ENCODE results near the gene UBE2O. TPM values are rescaled to one million over a fixed set of nuclear protein-coding genes. Genes with fewer than 3 reads are reported as not detected.

UBE2O gene
- total RNA-seq, 6 donors from 2014 or later = 20.5 to 55.5 (median 27.7) TPM

DNA sequence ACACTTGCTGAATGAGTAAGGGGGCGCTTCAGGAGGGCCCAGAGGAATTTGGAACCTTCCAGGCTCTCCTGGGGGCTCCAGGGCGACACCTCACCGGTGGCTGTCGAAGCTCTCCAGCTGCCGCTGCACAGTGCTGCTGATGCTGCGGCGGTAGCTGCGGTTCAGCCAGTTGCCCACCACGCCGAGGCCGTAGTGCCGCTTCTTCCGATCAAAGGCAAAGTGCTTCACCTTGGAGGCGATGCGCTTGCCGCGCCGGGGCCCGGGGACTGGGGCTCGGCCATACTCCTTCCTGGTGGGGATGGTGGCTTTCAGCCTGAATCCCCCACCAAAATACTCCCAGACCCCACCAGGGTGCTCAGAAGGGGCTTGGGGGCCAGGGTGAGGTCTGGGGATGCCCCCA, 23.8 kb upstream of the UBE2O start:
- WGBS, 2 donors = 92 to 98% methylated on average over 9 to 20 of the region's 20 CpGs
- H3K9me3 ChIP-seq = no peaks in the 10 kb centered on the region
- no peak overlapping the region for H3K27ac ChIP-seq
- H3K27me3 ChIP-seq = no peaks in the 10 kb centered on the region
- H3K4me3 ChIP-seq = no peak overlapping the region
- H3K4me1 ChIP-seq = no peaks in the 10 kb centered on the region
- peaks cover 5 to 73% (median 58%) of the 10 kb centered on the region in 4 donors for H3K36me3 ChIP-seq
- DNase-seq = peak in 1 of 2 donors; percentile 79
- ATAC-seq (ENCODE audit: low FRiP score in 2 of 2) = no peak
- no peak for TF ChIP-seq POLR2A (IDR thresholded peaks at IDR 0.05)

DNA sequence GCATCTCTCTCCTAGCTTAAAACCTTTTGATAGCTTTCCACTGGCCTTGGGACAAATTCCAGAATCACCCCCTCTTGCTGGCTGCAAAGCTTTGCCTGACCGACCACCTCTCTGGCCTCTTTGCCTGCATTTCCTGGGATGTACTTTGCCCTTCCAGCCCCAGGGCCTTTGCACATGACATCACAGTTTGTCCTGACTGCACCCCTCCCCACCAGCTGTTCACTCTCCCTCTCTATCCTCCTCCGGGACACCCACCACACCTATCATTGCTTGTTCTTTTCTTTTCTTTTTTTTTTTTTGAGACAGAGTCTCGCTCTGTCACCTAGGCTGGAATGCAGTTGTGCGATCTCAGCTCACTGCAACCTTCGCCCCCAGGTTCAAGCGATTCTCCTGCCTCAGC, 22.4 kb upstream of the UBE2O start:
- WGBS, 2 donors = 97 to 100% methylated on average over 6 of the region's 6 CpGs
- H3K27me3 ChIP-seq = no peaks in the 10 kb centered on the region
- no peaks in the 10 kb centered on the region for H3K9me3 ChIP-seq
- H3K4me3 ChIP-seq = no peak overlapping the region
- no peak overlapping the region for H3K27ac ChIP-seq
- no peaks in the 10 kb centered on the region for H3K4me1 ChIP-seq
- TF ChIP-seq POLR2A (IDR thresholded peaks at IDR 0.05) = no peak
- no peak for DNase-seq
- no peak for ATAC-seq (ENCODE audit: low FRiP score in 2 of 2)
- peaks cover 9 to 83% (median 56%) of the 10 kb centered on the region in 4 donors for H3K36me3 ChIP-seq

- no peak overlapping the region for H3K4me3 ChIP-seq
- no peak for ATAC-seq (ENCODE audit: low FRiP score in 2 of 2)
- TF ChIP-seq, protein P1, sequence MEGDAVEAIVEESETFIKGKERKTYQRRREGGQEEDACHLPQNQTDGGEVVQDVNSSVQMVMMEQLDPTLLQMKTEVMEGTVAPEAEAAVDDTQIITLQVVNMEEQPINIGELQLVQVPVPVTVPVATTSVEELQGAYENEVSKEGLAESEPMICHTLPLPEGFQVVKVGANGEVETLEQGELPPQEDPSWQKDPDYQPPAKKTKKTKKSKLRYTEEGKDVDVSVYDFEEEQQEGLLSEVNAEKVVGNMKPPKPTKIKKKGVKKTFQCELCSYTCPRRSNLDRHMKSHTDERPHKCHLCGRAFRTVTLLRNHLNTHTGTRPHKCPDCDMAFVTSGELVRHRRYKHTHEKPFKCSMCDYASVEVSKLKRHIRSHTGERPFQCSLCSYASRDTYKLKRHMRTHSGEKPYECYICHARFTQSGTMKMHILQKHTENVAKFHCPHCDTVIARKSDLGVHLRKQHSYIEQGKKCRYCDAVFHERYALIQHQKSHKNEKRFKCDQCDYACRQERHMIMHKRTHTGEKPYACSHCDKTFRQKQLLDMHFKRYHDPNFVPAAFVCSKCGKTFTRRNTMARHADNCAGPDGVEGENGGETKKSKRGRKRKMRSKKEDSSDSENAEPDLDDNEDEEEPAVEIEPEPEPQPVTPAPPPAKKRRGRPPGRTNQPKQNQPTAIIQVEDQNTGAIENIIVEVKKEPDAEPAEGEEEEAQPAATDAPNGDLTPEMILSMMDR (IDR thresholded peaks at IDR 0.05) = no peak
- no peak for TF ChIP-seq POLR2A (IDR thresholded peaks at IDR 0.05)
- TF ChIP-seq EP300 (IDR thresholded peaks at IDR 0.05) = no peak
- TF ChIP-seq POLR2AphosphoS5 (IDR thresholded peaks at IDR 0.05) = no peak
- no peaks in the 10 kb centered on the region for H3K27me3 ChIP-seq
- H3K36me3 ChIP-seq = peaks cover 9 to 84% (median 54%) of the 10 kb centered on the region in 4 donors
- WGBS, 2 donors = 94% methylated on average over 15 of the region's 15 CpGs
- H3K9me3 ChIP-seq = no peaks in the 10 kb centered on the region
- H3K27ac ChIP-seq = no peak overlapping the region
- H3K4me1 ChIP-seq = no peaks in the 10 kb centered on the region
- DNase-seq = no peak
Measured at GRCh38 chr17:76474894-76475293, 21.9 kb upstream of the UBE2O start.

DNA sequence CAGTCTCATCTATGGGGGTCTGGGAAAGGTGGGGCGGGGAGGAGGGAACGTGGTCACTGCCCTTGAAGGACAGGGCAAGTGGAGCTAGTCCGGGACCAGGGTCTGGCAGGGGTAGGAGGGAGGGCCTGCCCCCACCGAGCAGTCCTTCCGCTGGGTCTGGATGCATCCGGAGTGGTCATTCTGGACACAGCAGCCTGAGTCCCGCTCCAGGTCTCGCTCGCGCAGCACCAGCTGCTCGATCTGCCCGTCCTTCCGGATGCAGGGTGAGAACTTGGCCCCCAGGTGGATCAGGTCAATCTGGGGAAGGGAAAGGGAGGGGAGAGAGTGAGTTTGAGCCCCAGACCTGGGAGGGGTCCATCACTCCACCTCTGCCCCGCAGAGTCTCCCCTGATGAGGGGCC, 21.3 kb upstream of the UBE2O start:
- H3K36me3 ChIP-seq = peaks cover 9 to 80% (median 52%) of the 10 kb centered on the region in 4 donors
- TF ChIP-seq POLR2A (IDR thresholded peaks at IDR 0.05) = no peak
- TF ChIP-seq, protein P1 (IDR thresholded peaks at IDR 0.05) = no peak
- no peak for TF ChIP-seq POLR2AphosphoS5 (IDR thresholded peaks at IDR 0.05)
- TF ChIP-seq EP300 (IDR thresholded peaks at IDR 0.05) = no peak
- no peaks in the 10 kb centered on the region for H3K27me3 ChIP-seq
- no peak overlapping the region for H3K27ac ChIP-seq
- WGBS, 2 donors = 93 to 100% methylated on average over 4 to 14 of the region's 14 CpGs
- no peaks in the 10 kb centered on the region for H3K4me1 ChIP-seq
- ATAC-seq (ENCODE audit: low FRiP score in 2 of 2) = no peak
- DNase-seq = no peak
- no peaks in the 10 kb centered on the region for H3K9me3 ChIP-seq
- no peak overlapping the region for H3K4me3 ChIP-seq

DNA sequence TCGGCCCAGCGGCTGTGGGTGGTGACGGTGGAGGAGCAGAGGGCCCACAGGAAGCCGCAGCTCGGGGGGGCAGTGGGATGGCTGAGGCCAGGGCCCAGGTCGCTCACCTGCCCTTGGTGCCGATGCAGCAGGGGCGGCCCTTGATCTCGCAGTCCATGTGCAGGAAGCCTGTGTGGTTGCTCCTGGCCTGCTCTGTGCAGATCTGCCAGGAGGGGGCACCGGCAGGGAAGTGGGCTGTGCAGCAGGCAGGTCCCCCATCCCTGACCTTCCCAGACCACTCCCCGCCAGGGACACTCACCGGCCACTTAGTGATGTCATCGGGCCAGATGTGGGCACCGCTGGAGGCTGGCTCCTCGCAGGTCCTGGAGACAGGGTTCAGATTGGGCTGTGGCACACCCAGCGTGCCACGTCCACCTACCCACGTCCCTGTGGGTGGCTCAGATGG, 20.6 kb upstream of the UBE2O start:
- TF ChIP-seq, protein P1 (IDR thresholded peaks at IDR 0.05) = peak in 3 of 6 experiments; percentile 11 to 28 (median 16)
- TF ChIP-seq EP300 (IDR thresholded peaks at IDR 0.05) (no peak), POLR2AphosphoS5 (IDR thresholded peaks at IDR 0.05) (no peak), POLR2A (IDR thresholded peaks at IDR 0.05) (no peak)
- 87 to 100% methylated on average over 4 to 16 of the region's 18 CpGs for WGBS, 2 donors
- Histone ChIP-seq H3K36me3 (peaks cover 9 to 73% (median 45%) of the 10 kb centered on the region in 4 donors), H3K4me1 (no peaks in the 10 kb centered on the region), H3K27me3 (no peaks in the 10 kb centered on the region), H3K4me3 (no peak overlapping the region), H3K27ac (no peak overlapping the region), H3K9me3 (no peaks in the 10 kb centered on the region)
- peak in 1 of 2 donors; percentile 4 for ATAC-seq (ENCODE audit: low FRiP score in 2 of 2)
- peak in 1 of 2 donors; percentile 77 for DNase-seq

DNA sequence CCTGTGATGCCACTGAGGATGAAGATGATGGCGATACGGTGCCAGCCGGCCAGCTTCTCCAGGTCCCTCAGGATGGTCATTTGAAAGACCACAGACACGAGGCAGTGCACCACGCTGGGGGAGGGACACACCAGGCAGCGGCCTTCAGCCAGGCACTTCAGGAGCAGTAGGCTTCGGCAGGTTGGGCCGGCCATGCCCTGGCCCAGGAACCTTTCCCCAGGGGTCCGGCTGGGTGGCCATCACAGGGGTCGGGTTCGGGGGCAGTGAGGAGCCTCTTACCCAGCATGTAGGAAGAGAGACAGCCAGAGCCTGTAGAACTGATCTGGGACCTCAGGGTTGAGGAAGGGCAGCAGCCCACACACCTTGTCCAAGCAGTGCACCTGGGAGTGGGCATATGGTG, 19.8 kb upstream of the UBE2O start:
- Histone ChIP-seq H3K27me3 (no peaks in the 10 kb centered on the region), H3K27ac (no peak overlapping the region), H3K4me3 (no peak overlapping the region), H3K36me3 (peaks cover 9 to 67% (median 41%) of the 10 kb centered on the region in 4 donors), H3K4me1 (no peaks in the 10 kb centered on the region), H3K9me3 (no peaks in the 10 kb centered on the region)
- ATAC-seq (ENCODE audit: low FRiP score in 2 of 2) (no peak), DNase-seq (peak in 1 of 2 donors; percentile 62)
- TF ChIP-seq EP300 (IDR thresholded peaks at IDR 0.05) (no peak), POLR2AphosphoS5 (IDR thresholded peaks at IDR 0.05) (no peak), POLR2A (IDR thresholded peaks at IDR 0.05) (no peak)
- TF ChIP-seq, protein P1 (IDR thresholded peaks at IDR 0.05) = no peak
- WGBS, 2 donors = 94 to 96% methylated on average over 3 to 11 of the region's 11 CpGs

Measured in upper lobe of left lung (tissue), 6 donors.